BE2C (cell line): ENCODE measurements around the gene PPM1N.

Source experiments
- DNase-seq: peaks from one replicate; pipeline ENCODE4 v3.0.0-alpha.2; 2020
- H3K27me3 ChIP-seq: fragments of 250-450 bp; sonication (Bioruptor Pico); 2 replicates; pipeline ENCODE4 v1.5.1; 2020; ENCODE audit warnings: mild to moderate bottlenecking
- H3K36me3 ChIP-seq: fragments of 250-450 bp; sonication (Bioruptor Pico); 2 replicates; pipeline ENCODE4 v1.5.1; 2020; ENCODE audit warnings: mild to moderate bottlenecking
- H3K4me1 ChIP-seq: fragments of 250-450 bp; sonication (Bioruptor Pico); 2 replicates; pipeline ENCODE4 v1.5.1; 2020
- H3K4me3 ChIP-seq: 2 replicates; pipeline ENCODE4 v1.5.1; 2011; ENCODE audit warnings: low read depth, low read length
- H3K9me3 ChIP-seq: fragments of 250-450 bp; sonication (Bioruptor Pico); 2 replicates; pipeline ENCODE4 v1.5.1; 2020
- TF ChIP-seq, protein P1 (sequence below): IDR thresholded peaks from 2 replicates; pipeline ENCODE4 v1.5.1; 2012; ENCODE audit warnings: mild to moderate bottlenecking, low read depth, low read length

Gene PPM1N

DNA sequence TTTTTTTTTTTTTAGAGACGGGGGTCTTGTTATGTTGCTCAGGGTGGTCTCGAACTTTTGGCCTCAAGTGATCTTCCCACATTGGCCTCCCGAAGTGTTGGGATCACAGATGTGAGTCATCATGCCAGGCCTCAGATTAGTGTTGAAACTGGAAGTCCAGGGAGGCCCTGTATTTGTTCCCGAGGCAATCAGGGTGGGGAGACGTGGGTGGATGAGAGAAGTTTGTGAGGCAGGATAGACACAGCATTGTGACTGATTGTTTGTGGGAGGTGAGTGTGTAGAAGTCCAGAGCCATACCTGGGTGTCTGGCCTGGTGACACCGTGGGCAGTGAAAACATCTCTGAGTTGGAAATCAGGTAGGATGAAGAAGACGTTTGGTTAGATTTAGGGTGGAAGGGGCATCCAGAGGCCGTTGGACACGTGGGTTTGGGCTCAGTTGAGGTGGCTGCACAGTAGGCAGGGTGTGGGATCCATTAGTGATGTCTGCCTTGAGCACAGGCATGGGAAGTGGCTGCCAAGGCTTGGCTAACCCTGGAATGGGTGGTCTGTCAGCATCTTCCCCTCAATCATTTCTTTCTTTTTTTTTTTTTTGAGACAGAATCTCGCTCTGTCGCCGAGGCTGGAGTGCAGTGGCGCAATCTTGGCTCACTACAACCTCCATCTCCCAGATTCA lies 13.8 kb upstream of the PPM1N start:
- H3K36me3 ChIP-seq = no peaks in the 10 kb centered on the region
- no peaks in the 10 kb centered on the region for H3K9me3 ChIP-seq
- no peak overlapping the region for H3K4me3 ChIP-seq
- H3K27me3 ChIP-seq = no peaks in the 10 kb centered on the region
- TF ChIP-seq, protein P1, sequence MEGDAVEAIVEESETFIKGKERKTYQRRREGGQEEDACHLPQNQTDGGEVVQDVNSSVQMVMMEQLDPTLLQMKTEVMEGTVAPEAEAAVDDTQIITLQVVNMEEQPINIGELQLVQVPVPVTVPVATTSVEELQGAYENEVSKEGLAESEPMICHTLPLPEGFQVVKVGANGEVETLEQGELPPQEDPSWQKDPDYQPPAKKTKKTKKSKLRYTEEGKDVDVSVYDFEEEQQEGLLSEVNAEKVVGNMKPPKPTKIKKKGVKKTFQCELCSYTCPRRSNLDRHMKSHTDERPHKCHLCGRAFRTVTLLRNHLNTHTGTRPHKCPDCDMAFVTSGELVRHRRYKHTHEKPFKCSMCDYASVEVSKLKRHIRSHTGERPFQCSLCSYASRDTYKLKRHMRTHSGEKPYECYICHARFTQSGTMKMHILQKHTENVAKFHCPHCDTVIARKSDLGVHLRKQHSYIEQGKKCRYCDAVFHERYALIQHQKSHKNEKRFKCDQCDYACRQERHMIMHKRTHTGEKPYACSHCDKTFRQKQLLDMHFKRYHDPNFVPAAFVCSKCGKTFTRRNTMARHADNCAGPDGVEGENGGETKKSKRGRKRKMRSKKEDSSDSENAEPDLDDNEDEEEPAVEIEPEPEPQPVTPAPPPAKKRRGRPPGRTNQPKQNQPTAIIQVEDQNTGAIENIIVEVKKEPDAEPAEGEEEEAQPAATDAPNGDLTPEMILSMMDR = no peak
- DNase-seq = no peak
- H3K4me1 ChIP-seq = 0 out of 2 replicates have a peak, but pooled peaks cover 3% of the 10 kb centered on the region

- Histone ChIP-seq H3K4me1 (0 out of 2 replicates have a peak, but pooled peaks cover 3% of the 10 kb centered on the region), H3K36me3 (no peaks in the 10 kb centered on the region), H3K4me3 (peak overlapping the region; percentile 67), H3K9me3 (no peaks in the 10 kb centered on the region), H3K27me3 (no peaks in the 10 kb centered on the region)
- TF ChIP-seq, protein P1 = peak; percentile 89
- DNase-seq = peak; percentile 99
These were observed 12.8 kb upstream of the PPM1N start for GRCh38 chr19:45485305-45486077.

DNA sequence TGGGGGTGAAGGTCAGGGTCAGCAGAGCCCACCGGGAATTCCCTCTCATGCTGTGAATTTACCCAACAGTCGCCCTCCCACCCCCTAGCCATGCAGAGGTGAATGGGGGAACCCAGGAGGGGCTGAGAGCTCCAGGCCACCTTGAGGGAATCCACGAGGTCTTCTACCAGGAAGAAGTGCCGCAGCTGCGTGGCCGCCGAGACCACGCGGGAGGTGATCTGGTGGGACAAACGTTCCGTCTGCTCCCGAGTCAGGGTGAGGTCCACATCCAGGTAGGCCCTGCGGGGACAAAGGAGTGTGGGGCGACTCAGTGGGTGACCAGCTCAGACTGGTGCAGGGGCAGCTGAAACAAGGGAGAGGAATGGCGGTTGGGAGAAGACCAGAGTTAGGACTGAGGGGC lies 9.5 kb upstream of the PPM1N start:
- Histone ChIP-seq H3K27me3 (no peaks in the 10 kb centered on the region), H3K9me3 (no peaks in the 10 kb centered on the region), H3K36me3 (peaks cover 6% of the 10 kb centered on the region), H3K4me1 (0 out of 2 replicates have a peak, but pooled peaks cover 3% of the 10 kb centered on the region), H3K4me3 (no peak overlapping the region)
- TF ChIP-seq, protein P1 = no peak
- DNase-seq = no peak

- H3K27me3 ChIP-seq = no peaks in the 10 kb centered on the region
- no peak overlapping the region for H3K4me3 ChIP-seq
- H3K36me3 ChIP-seq = peaks cover 12% of the 10 kb centered on the region
- 0 out of 2 replicates have a peak, but pooled peaks cover 3% of the 10 kb centered on the region for H3K4me1 ChIP-seq
- TF ChIP-seq, protein P1 = no peak
- DNase-seq = no peak
- no peaks in the 10 kb centered on the region for H3K9me3 ChIP-seq
These were observed 8.9 kb upstream of the PPM1N start for GRCh38 chr19:45489216-45489855.

DNA sequence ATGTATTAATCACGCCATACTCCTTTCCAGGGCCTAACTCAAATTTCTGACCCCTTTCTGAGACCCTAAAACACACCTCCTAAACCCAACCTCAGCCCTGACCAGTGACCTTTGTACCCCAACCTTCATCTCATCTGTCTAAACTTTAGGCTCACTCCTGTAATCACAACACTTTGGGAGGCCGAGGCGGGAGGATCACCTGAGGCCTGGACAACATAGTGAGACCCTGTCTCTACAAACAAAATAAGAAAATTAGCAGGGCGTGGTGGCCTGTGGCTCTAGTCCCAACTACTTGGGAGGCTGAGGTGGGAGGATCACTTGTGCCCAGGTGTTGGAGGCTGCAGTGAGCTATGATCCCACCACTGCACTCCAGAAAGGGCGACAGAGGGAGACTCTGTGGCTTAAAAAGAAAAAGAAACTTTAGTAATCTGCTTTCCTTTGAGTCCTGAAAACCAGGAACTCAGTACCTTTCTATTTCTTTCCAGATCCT lies 6.1 kb upstream of the PPM1N start:
- no peaks in the 10 kb centered on the region for H3K27me3 ChIP-seq
- DNase-seq = no peak
- peaks cover 21% of the 10 kb centered on the region for H3K36me3 ChIP-seq
- H3K4me1 ChIP-seq = no peaks in the 10 kb centered on the region
- H3K4me3 ChIP-seq = no peak overlapping the region
- TF ChIP-seq, protein P1 = no peak
- H3K9me3 ChIP-seq = no peaks in the 10 kb centered on the region
